GM10847 (cell line): ENCODE data around the gene TUNAR.

Source experiments
- POLR2A ChIP-seq: IDR thresholded peaks from 2 replicates; pipeline ENCODE4 v1.6.1; 2011; ENCODE audit not compliant: insufficient read length; ENCODE audit errors: extremely low read depth

TUNAR gene

GRCh38 chr14:95891742-95892141, 15.1 kb downstream of the TUNAR start:
- TF ChIP-seq POLR2A = no peak

- TF ChIP-seq POLR2A = no peak
Measured at GRCh38 chr14:95892142-95892541, 15.5 kb downstream of the TUNAR start.

GRCh38 chr14:95895720-95896119, 19.1 kb downstream of the TUNAR start:
- no peak for TF ChIP-seq POLR2A

- no peak for TF ChIP-seq POLR2A
Measured at GRCh38 chr14:95896498-95897135, 20.0 kb downstream of the TUNAR start.

- TF ChIP-seq POLR2A = no peak
Measured at GRCh38 chr14:95897280-95897679, 20.6 kb downstream of the TUNAR start.

GRCh38 chr14:95901054-95901453, 24.4 kb downstream of the TUNAR start:
- TF ChIP-seq POLR2A = no peak

- TF ChIP-seq POLR2A = no peak
Measured at GRCh38 chr14:95902273-95902826, 25.7 kb downstream of the TUNAR start.

GRCh38 chr14:95903165-95903564, 26.5 kb downstream of the TUNAR start:
- TF ChIP-seq POLR2A = no peak

GRCh38 chr14:95903616-95904107, 27.0 kb downstream of the TUNAR start:
- no peak for TF ChIP-seq POLR2A

- no peak for TF ChIP-seq POLR2A
Measured at GRCh38 chr14:95906591-95906990, 30.0 kb downstream of the TUNAR start.

- TF ChIP-seq POLR2A = no peak
Measured at GRCh38 chr14:95910628-95911027, 34.0 kb downstream of the TUNAR start.

GRCh38 chr14:95911456-95911855, 34.8 kb downstream of the TUNAR start:
- TF ChIP-seq POLR2A = no peak

- TF ChIP-seq POLR2A = no peak
Measured at GRCh38 chr14:95915330-95915729, 38.7 kb downstream of the TUNAR start.

- TF ChIP-seq POLR2A = no peak
Measured at GRCh38 chr14:95918466-95918865, 41.8 kb downstream of the TUNAR start.

GRCh38 chr14:95920769-95921438, 44.3 kb downstream of the TUNAR start:
- no peak for TF ChIP-seq POLR2A

GRCh38 chr14:95922080-95922479, 45.4 kb downstream of the TUNAR start:
- TF ChIP-seq POLR2A = no peak
